IMR-90 (cell line): ENCODE measurements around the gene CGB7. TPM values are rescaled to one million over a fixed set of nuclear protein-coding genes. Genes with fewer than 3 reads are reported as not detected.

Experiments used
- ATAC-seq: fragments of 200-7000 bp; cut with Tn5 transposase; 2 replicates; pipeline ENCODE4 v1.9.1; 2020; ENCODE audit warnings: low read depth, mild to moderate bottlenecking, moderate library complexity
- BruUV-seq: library from RNA; stranded (reverse); fragments of 400-500 nt; replicated peaks from 2 replicates; lab custom pipeline; 2021; lab: Mats Ljungman, UMichigan
- CTCF ChIA-PET: fragments of 300-600 bp; formaldehyde crosslinking; extraction: SDS; loops from one replicate; lab custom pipeline; 2021; ENCODE audit warnings: antibody characterized with exemption; lab: Yijun Ruan, JAX
- POLR2A ChIA-PET: fragments of 300-600 bp; sonication (Branson Sonifier 250); formaldehyde crosslinking; loops from one replicate; lab custom pipeline; 2022; ENCODE audit warnings: antibody characterized with exemption; ENCODE audit not compliant: unreplicated experiment; lab: Charles Lee
- DNase-seq: peaks from one replicate; pipeline ENCODE4 v3.0.0; 2013
- H2AFZ ChIP-seq: replicated peaks from 2 replicates; pipeline ENCODE3; 2013; ENCODE audit warnings: low read length, mild to moderate bottlenecking; ENCODE audit not compliant: poor library complexity
- H2AK5ac ChIP-seq: 2 replicates; pipeline ENCODE4 v1.6.1; 2013; ENCODE audit warnings: low read depth, low read length, inconsistent platforms
- H2AK9ac ChIP-seq: replicated peaks from 2 replicates; pipeline ENCODE3; 2013; ENCODE audit warnings: mild to moderate bottlenecking, low read depth, low read length, moderate library complexity; ENCODE audit not compliant: poor library complexity
- H2BK120ac ChIP-seq: 2 replicates; pipeline ENCODE4 v1.6.1; 2013; ENCODE audit warnings: low read depth, low read length, inconsistent platforms
- H2BK15ac ChIP-seq: 3 replicates; pipeline ENCODE4 v1.6.1; 2013; ENCODE audit warnings: low read depth, low read length, inconsistent platforms
- H2BK20ac ChIP-seq: 2 replicates; pipeline ENCODE4 v1.6.1; 2013; ENCODE audit warnings: low read depth, mild to moderate bottlenecking, inconsistent platforms, low read length, moderate library complexity
- H2BK5ac ChIP-seq: 2 replicates; pipeline ENCODE4 v1.6.1; 2013; ENCODE audit warnings: mild to moderate bottlenecking, low read depth, low read length, inconsistent platforms; ENCODE audit not compliant: poor library complexity, severe bottlenecking
- H3K14ac ChIP-seq: replicated peaks from 2 replicates; pipeline ENCODE4 v1.6.1; 2013; ENCODE audit warnings: low read depth, low read length, inconsistent platforms
- H3K18ac ChIP-seq: 2 replicates; pipeline ENCODE4 v1.6.1; 2013; ENCODE audit warnings: low read depth, low read length, control low read depth
- H3K23ac ChIP-seq: 2 replicates; pipeline ENCODE4 v1.6.1; 2013; ENCODE audit warnings: low read depth, low read length, inconsistent platforms
- H3K27ac ChIP-seq: 2 replicates; pipeline ENCODE4 v1.5.1; 2013; ENCODE audit warnings: mild to moderate bottlenecking, control low read depth, low read length; ENCODE audit not compliant: insufficient read depth
- H3K27me3 ChIP-seq: 2 replicates; pipeline ENCODE4 v1.6.1; 2013; ENCODE audit warnings: low read length; ENCODE audit not compliant: control insufficient read depth, insufficient read depth
- H3K36me3 ChIP-seq: 2 replicates; pipeline ENCODE4 v1.6.1; 2013; ENCODE audit warnings: low read length, mixed read lengths; ENCODE audit not compliant: control insufficient read depth, insufficient read depth
- H3K4ac ChIP-seq: 2 replicates; pipeline ENCODE4 v1.6.1; 2013; ENCODE audit warnings: low read depth, low read length, inconsistent platforms
- H3K4me1 ChIP-seq: 2 replicates; pipeline ENCODE4 v1.6.1; 2013; ENCODE audit warnings: low read length, mixed read lengths; ENCODE audit not compliant: control insufficient read depth, insufficient read depth
- H3K4me2 ChIP-seq: 2 replicates; pipeline ENCODE4 v1.6.1; 2013; ENCODE audit warnings: low read depth, mild to moderate bottlenecking, control low read depth, low read length, moderate library complexity
- H3K4me3 ChIP-seq: 2 replicates; pipeline ENCODE4 v1.5.1; 2013; ENCODE audit warnings: low read depth, mild to moderate bottlenecking, control low read depth, low read length, moderate library complexity; ENCODE audit not compliant: insufficient read depth
- H3K56ac ChIP-seq: 2 replicates; pipeline ENCODE4 v1.6.1; 2013; ENCODE audit warnings: low read length, inconsistent platforms; ENCODE audit not compliant: insufficient read depth; ENCODE audit errors: extremely low read depth
- H3K79me1 ChIP-seq, 2 experiments: 2 replicates each; pipeline ENCODE4 v1.6.1; 2013; ENCODE audit warnings: low read length in 2 of 2, inconsistent platforms in 1 of 2, low read depth in 1 of 2
- H3K9ac ChIP-seq: 2 replicates; pipeline ENCODE4 v1.6.1; 2013; ENCODE audit warnings: low read depth, low read length, control low read depth
- H3K9me1 ChIP-seq: 2 replicates; pipeline ENCODE4 v1.6.1; 2013; ENCODE audit warnings: low read length, inconsistent platforms; ENCODE audit not compliant: insufficient read depth
- H3K9me3 ChIP-seq: 2 replicates; pipeline ENCODE4 v1.6.1; 2013; ENCODE audit warnings: low read length; ENCODE audit not compliant: control insufficient read depth, insufficient read depth
- H4K20me1 ChIP-seq: 2 replicates; pipeline ENCODE4 v1.6.1; 2013; ENCODE audit warnings: low read length, inconsistent platforms; ENCODE audit not compliant: insufficient read depth
- H4K5ac ChIP-seq: 2 replicates; pipeline ENCODE4 v1.6.1; 2013; ENCODE audit warnings: mild to moderate bottlenecking, low read depth, low read length, control low read depth
- H4K8ac ChIP-seq, 2 experiments: 2 replicates each; pipeline ENCODE4 v1.6.1; 2013; ENCODE audit warnings: low read depth in 2 of 2, low read length in 2 of 2, control low read depth in 1 of 2, inconsistent platforms in 1 of 2
- H4K91ac ChIP-seq: 2 replicates; pipeline ENCODE4 v1.6.1; 2013; ENCODE audit warnings: low read depth, low read length, inconsistent platforms; ENCODE audit not compliant: insufficient read depth
- BHLHE40 ChIP-seq: fragments of 150-350 bp; IDR thresholded peaks from 2 replicates; pipeline ENCODE4 v1.6.1; 2016; ENCODE audit warnings: mild to moderate bottlenecking, low read depth, low read length
- CEBPB ChIP-seq: IDR thresholded peaks from 2 replicates; pipeline ENCODE4 v1.6.1; 2012; ENCODE audit warnings: low read depth, low read length, improper control_type of control experiment
- CHD1 ChIP-seq: IDR thresholded peaks from 2 replicates; pipeline ENCODE4 v1.6.1; 2012; ENCODE audit warnings: low read depth, low read length, improper control_type of control experiment
- CTCF ChIP-seq: conservative IDR thresholded peaks from 2 replicates; pipeline ENCODE4 v1.5.1; 2012; ENCODE audit warnings: mild to moderate bottlenecking, low read depth, low read length, improper control_type of control experiment
- ELK1 ChIP-seq: fragments of 150-350 bp; IDR thresholded peaks from 2 replicates; pipeline ENCODE4 v1.6.1; 2016; ENCODE audit warnings: low read depth, mild to moderate bottlenecking, low read length, moderate library complexity, borderline replicate concordance
- FOS ChIP-seq: fragments of 150-350 bp; IDR thresholded peaks from 2 replicates; pipeline ENCODE4 v1.6.1; 2016; ENCODE audit warnings: low read depth, low read length
- MAFK ChIP-seq: IDR thresholded peaks from 2 replicates; pipeline ENCODE4 v1.6.1; 2012; ENCODE audit warnings: low read depth, low read length, improper control_type of control experiment
- MAZ ChIP-seq: IDR thresholded peaks from 2 replicates; pipeline ENCODE4 v1.6.1; 2012; ENCODE audit warnings: low read depth, mild to moderate bottlenecking, low read length, improper control_type of control experiment, moderate library complexity, borderline replicate concordance
- MXI1 ChIP-seq: IDR thresholded peaks from 2 replicates; pipeline ENCODE4 v1.6.1; 2012; ENCODE audit warnings: low read depth, mild to moderate bottlenecking, low read length, moderate library complexity, borderline replicate concordance
- NFE2L2 ChIP-seq: fragments of 150-350 bp; IDR thresholded peaks from 2 replicates; pipeline ENCODE4 v1.6.1; 2016; ENCODE audit warnings: low read depth, mild to moderate bottlenecking, low read length
- POLR2A ChIP-seq: IDR thresholded peaks from 2 replicates; pipeline ENCODE4 v1.6.1; 2012; ENCODE audit warnings: mild to moderate bottlenecking, low read depth, low read length
- RAD21 ChIP-seq: IDR thresholded peaks from 2 replicates; pipeline ENCODE4 v1.6.1; 2012; ENCODE audit warnings: low read length, improper control_type of control experiment
- RCOR1 ChIP-seq: IDR thresholded peaks from 2 replicates; pipeline ENCODE4 v1.6.1; 2012; ENCODE audit warnings: mild to moderate bottlenecking, low read length, improper control_type of control experiment; ENCODE audit not compliant: insufficient replicate concordance
- RFX5 ChIP-seq: IDR thresholded peaks from 2 replicates; pipeline ENCODE4 v1.8.0; 2012; ENCODE audit warnings: low read depth, mild to moderate bottlenecking, low read length, moderate library complexity
- SMC3 ChIP-seq: fragments of 150-350 bp; IDR thresholded peaks from 2 replicates; pipeline ENCODE4 v1.6.1; 2016; ENCODE audit warnings: low read depth, mild to moderate bottlenecking, antibody characterized with exemption, low read length, moderate library complexity
- USF2 ChIP-seq: fragments of 150-350 bp; IDR thresholded peaks from 2 replicates; pipeline ENCODE4 v1.6.1; 2017; ENCODE audit warnings: mild to moderate bottlenecking, antibody characterized with exemption, low read length, low read depth
- WGBS, 2 experiments: methylation state at CpG; one replicate each; pipeline versions ENCODE4 v1.1.5 to v1.1.7; 2013; ENCODE audit warnings: missing lambda C conversion rate in 2 of 2; ENCODE audit not compliant: insufficient read length in 1 of 2; ENCODE audit errors: extremely low coverage in 2 of 2; 5-methylcytosine and 5-hydroxymethylcytosine counted together
- dilution Hi-C: fragments of 300-500 bp; cut with HindIII; formaldehyde crosslinking; loops from one replicate; pipeline ENCODE4 v1.14.3; 2018; ENCODE audit warnings: low sequenced_read_pairs; ENCODE audit not compliant: unreplicated experiment
- in situ Hi-C: fragments of 300-500 bp; cut with MboI; formaldehyde crosslinking; loops from 3 replicates; pipeline ENCODE4 v1.14.3; 2019; ENCODE audit warnings: low sequenced_read_pairs, inconsistent platforms, mixed read lengths
- intact Hi-C: fragments of 100-400 bp; cut with micrococcal nuclease; formaldehyde crosslinking; loops from 2 replicates; pipeline ENCODE4 v1.10.0; 2022
- polyA plus RNA-seq, 3 experiments: library from polyadenylated mRNA; depleted of rRNA; stranded (reverse); fragments of >200 nt; gene quantifications; 2 replicates each; pipeline ENCODE4 v1.2.3, GENCODE V29; 2012; ENCODE audit warnings: low replicate concordance in 1 of 3
- total RNA-seq: library from RNA; depleted of rRNA; stranded (reverse); fragments of >200 nt; gene quantifications from 2 replicates; pipeline ENCODE4 v1.2.3, GENCODE V29; 2012

The CGB7 gene
- total and polyA plus RNA-seq, 2 of the 4 experiments (the other 2 are of a cell fraction): 1.7 TPM; not detected in 1

- Histone ChIP-seq H2BK15ac (no peak overlapping the region), H4K20me1 (no peaks in the 10 kb centered on the region), H2BK5ac (no peak overlapping the region), H3K27me3 (no peaks in the 10 kb centered on the region), H3K27ac (no peak overlapping the region), H4K5ac (no peak overlapping the region), H3K4me3 (no peak overlapping the region), H3K9me3 (no peaks in the 10 kb centered on the region), H2BK120ac (no peak overlapping the region), H3K18ac (no peak overlapping the region), H3K4ac (no peak overlapping the region), H3K36me3 (peaks cover 57% of the 10 kb centered on the region), H3K56ac (no peak overlapping the region), H3K4me1 (no peaks in the 10 kb centered on the region), H3K14ac (no peak overlapping the region), H3K79me1 (peaks cover 0 to 11% of the 10 kb centered on the region in 2 experiments; a peak in 2 of 4 replicates), H2AFZ (no peak overlapping the region), H2AK5ac (no peak overlapping the region), H3K23ac (no peak overlapping the region), H3K9ac (no peak overlapping the region), H4K8ac (no peak overlapping the region), H2BK20ac (no peak overlapping the region), H4K91ac (no peak overlapping the region), H2AK9ac (no peak overlapping the region), H3K9me1 (peaks cover 2% of the 10 kb centered on the region; the same call in 1 of the 2 replicates), H3K4me2 (no peak overlapping the region)
- WGBS, 2 experiments: 97% methylated on average over 16 of the region's 22 CpGs; no CpG with 5 or more reads in 1 of the 2 experiments
- in situ Hi-C loops: no loop called here
- ChIA-PET CTCF (no interaction called here), POLR2A (no interaction called here)
- TF ChIP-seq SMC3: no peak
- no peak for TF ChIP-seq CHD1
- TF ChIP-seq MAZ: no peak
- TF ChIP-seq RAD21: no peak
- TF ChIP-seq ELK1: no peak
- no peak for TF ChIP-seq MAFK
- TF ChIP-seq BHLHE40: no peak
- TF ChIP-seq CEBPB: no peak
- no peak for TF ChIP-seq POLR2A
- TF ChIP-seq RCOR1: no peak
- TF ChIP-seq USF2: no peak
- TF ChIP-seq FOS: no peak
- TF ChIP-seq CTCF: no peak
- TF ChIP-seq MXI1: no peak
- no peak for TF ChIP-seq RFX5
- no peak for TF ChIP-seq NFE2L2
- intact Hi-C loops: no loop called here
- BruUV-seq: no TSS peak
- DNase-seq (no peak), ATAC-seq (no peak)
- dilution Hi-C loops: no loop called here
Measured at GRCh38 chr19:49006905-49007304, 50.6 kb downstream of the CGB7 start.
